A549 (cell line): Measurements from ENCODE around the gene B3GNT5. TPM values are rescaled to one million over a fixed set of nuclear protein-coding genes. Genes with fewer than 3 reads are reported as not detected.

Source experiments
- ATAC-seq, 2 experiments: fragments of 200-7000 bp in 1 of 2; fragments of >200 bp in 1 of 2; cut with Nextera tagmentation in 1 of 2; cut with Tn5 transposase in 1 of 2; 3 replicates each; pipeline versions ENCODE4 v1.8.0 to v1.9.1; 2018 to 2020; ENCODE audit warnings: mild to moderate bottlenecking in 1 of 2, moderate library complexity in 1 of 2
- CTCF ChIA-PET: fragments of 300-600 bp; sonication (Branson Sonifier 250); formaldehyde crosslinking; extraction: SDS; loops from one replicate; lab custom pipeline; 2021; ENCODE audit warnings: antibody characterized with exemption, inconsistent platforms; lab: Yijun Ruan, JAX
- POLR2A ChIA-PET: fragments of 350-600 bp; formaldehyde crosslinking; extraction: SDS; loops from one replicate; lab custom pipeline; 2021; ENCODE audit warnings: antibody characterized with exemption, inconsistent platforms; lab: Yijun Ruan, JAX
- DNase-seq, 2 experiments: peaks; one replicate each; pipeline versions ENCODE4 v3.0.0 to v3.0.0-alpha.2; 2011 to 2016; ENCODE audit warnings: low read depth in 1 of 2, low spot score in 1 of 2
- FAIRE-seq: peaks from 2 replicates; lab custom pipeline; 2011; peaks lifted over from hg19 to GRCh38; lab: Jason Lieb, UNC
- H3K27ac ChIP-seq, 2 experiments: fragments of >200 bp; sonication (Bioruptor Twin); formaldehyde crosslinking; 3 replicates each; pipeline ENCODE4 v1.5.1; 2016 to 2017
- H3K4me1 ChIP-seq: fragments of >200 bp; sonication (Bioruptor Twin); formaldehyde crosslinking; 3 replicates; pipeline ENCODE4 v1.6.1; 2016
- H3K4me2 ChIP-seq: fragments of >200 bp; sonication (Bioruptor Twin); formaldehyde crosslinking; 3 replicates; pipeline ENCODE4 v1.6.1; 2016
- H3K4me3 ChIP-seq: fragments of >200 bp; sonication (Bioruptor Twin); formaldehyde crosslinking; 3 replicates; pipeline ENCODE4 v1.5.1; 2016
- H3K9me3 ChIP-seq: fragments of >200 bp; sonication (Bioruptor Twin); formaldehyde crosslinking; 3 replicates; pipeline ENCODE4 v1.6.1; 2016
- BHLHE40 ChIP-seq: IDR thresholded peaks from 2 replicates; pipeline ENCODE4 v1.6.1; 2012; ENCODE audit warnings: low read depth, low read length, inconsistent platforms
- CBX2 ChIP-seq: fragments of 200-600 bp; sonication (generic); IDR thresholded peaks from 2 replicates; pipeline ENCODE4 v1.6.1; 2016; ENCODE audit warnings: low read depth, mild to moderate bottlenecking, borderline replicate concordance
- CBX8 ChIP-seq: fragments of 200-600 bp; sonication (generic); IDR thresholded peaks from 2 replicates; pipeline ENCODE4 v1.6.1; 2016
- CEBPB ChIP-seq, 2 experiments: fragments of >200 bp in 1 of 2; sonication (Bioruptor Twin) in 1 of 2; formaldehyde crosslinking in 1 of 2; IDR thresholded peaks; 2 replicates each; pipeline ENCODE4 v1.6.1; 2012 to 2016
- EHF ChIP-seq: fragments of 250-450 bp; sonication (Bioruptor Pico); IDR thresholded peaks from 2 replicates; pipeline ENCODE4 v1.5.0; 2020; ENCODE audit warnings: mild to moderate bottlenecking
- EP300 ChIP-seq, 2 experiments: fragments of >200 bp; sonication (Bioruptor Twin); formaldehyde crosslinking; IDR thresholded peaks; 2 replicates in 1 of 2; 3 replicates in 1 of 2; pipeline ENCODE4 v1.6.1; 2016 to 2017
- ESRRA ChIP-seq: fragments of 150-350 bp; IDR thresholded peaks from 2 replicates; pipeline ENCODE4 v1.6.1; 2014; ENCODE audit warnings: mild to moderate bottlenecking, low read length, borderline replicate concordance
- FOSB ChIP-seq: fragments of 250-450 bp; sonication (Bioruptor Pico); IDR thresholded peaks from 2 replicates; pipeline ENCODE4 v1.5.0; 2020; ENCODE audit warnings: mild to moderate bottlenecking, moderate library complexity
- FOXS1 ChIP-seq: fragments of 250-450 bp; sonication (Bioruptor Pico); IDR thresholded peaks from 2 replicates; pipeline ENCODE4 v1.5.0; 2020; ENCODE audit warnings: mild to moderate bottlenecking, moderate library complexity
- HDAC2 ChIP-seq: fragments of 200-600 bp; sonication (generic); IDR thresholded peaks from 2 replicates; pipeline ENCODE4 v1.6.1; 2016
- HEYL ChIP-seq: fragments of 250-450 bp; sonication (Bioruptor Pico); IDR thresholded peaks from 2 replicates; pipeline ENCODE4 v1.8.0; 2021; ENCODE audit warnings: mild to moderate bottlenecking, moderate library complexity
- HOXB13 ChIP-seq: fragments of 250-450 bp; sonication (Bioruptor Pico); IDR thresholded peaks from 2 replicates; pipeline ENCODE4 v1.5.0; 2020; ENCODE audit warnings: low read depth, mild to moderate bottlenecking, moderate library complexity
- JUN ChIP-seq, 2 experiments: fragments of >200 bp; sonication (Bioruptor Twin); formaldehyde crosslinking; IDR thresholded peaks; 2 replicates in 1 of 2; 3 replicates in 1 of 2; pipeline ENCODE4 v1.6.1; 2016 to 2017
- JUNB ChIP-seq: fragments of >200 bp; sonication (Bioruptor Twin); formaldehyde crosslinking; IDR thresholded peaks from 2 replicates; pipeline ENCODE4 v1.6.1; 2016
- KDM5A ChIP-seq: fragments of 200-600 bp; sonication (generic); IDR thresholded peaks from 2 replicates; pipeline ENCODE4 v1.6.1; 2016; ENCODE audit warnings: antibody characterized with exemption, mild to moderate bottlenecking
- NFE2L2 ChIP-seq: fragments of 150-350 bp; conservative IDR thresholded peaks from 2 replicates; pipeline ENCODE4 v1.6.1; 2014; ENCODE audit warnings: low read length
- PHF8 ChIP-seq: fragments of 200-600 bp; sonication (generic); IDR thresholded peaks from 2 replicates; pipeline ENCODE4 v1.6.1; 2016; ENCODE audit warnings: low read depth, mild to moderate bottlenecking, antibody characterized with exemption, moderate library complexity, borderline replicate concordance
- POLR2AphosphoS2 ChIP-seq: conservative IDR thresholded peaks from 2 replicates; pipeline ENCODE4 v1.6.1; 2012; ENCODE audit warnings: low read length, improper control_type of control experiment, inconsistent platforms
- RARB ChIP-seq: fragments of 250-450 bp; sonication (Bioruptor Pico); IDR thresholded peaks from 2 replicates; pipeline ENCODE4 v1.8.0; 2021; ENCODE audit warnings: mild to moderate bottlenecking, moderate library complexity
- RFX5 ChIP-seq: fragments of 450-650 bp; IDR thresholded peaks from 2 replicates; pipeline ENCODE4 v1.7.1; 2014; ENCODE audit warnings: antibody characterized with exemption, mild to moderate bottlenecking, moderate library complexity
- TFCP2L1 ChIP-seq: fragments of 250-450 bp; sonication (Bioruptor Pico); IDR thresholded peaks from 2 replicates; pipeline ENCODE4 v1.5.0; 2021; ENCODE audit warnings: mild to moderate bottlenecking
- WGBS: methylation state at CpG from one replicate; pipeline ENCODE4 v1.1.6; 2017; ENCODE audit errors: missing lambda C conversion rate; 5-methylcytosine and 5-hydroxymethylcytosine counted together
- polyA plus RNA-seq, 4 experiments: library from polyadenylated mRNA; depleted of rRNA in 3 of 4; stranded (reverse); fragments of >200 nt; fragmentation: RNase III in 1 of 4; extraction: RNeasy Plus Mini Kit Qiagen cat#74134 plus additional on column Dnase treatment in 1 of 4; gene quantifications; 2 replicates in 3 of 4; 3 replicates in 1 of 4; pipeline ENCODE4 v1.2.3, GENCODE V29; 2011 to 2017
- TF ChIP-seq, protein P1 (sequence below): IDR thresholded peaks from 2 replicates; pipeline ENCODE4 v1.6.1; 2012; ENCODE audit warnings: low read depth, borderline replicate concordance
- TF ChIP-seq, protein P2 (sequence below): fragments of >200 bp; sonication (Bioruptor Twin); formaldehyde crosslinking; IDR thresholded peaks from 3 replicates; pipeline ENCODE4 v1.6.1; 2016
- TF ChIP-seq, protein P3 (sequence below): fragments of 450-650 bp; IDR thresholded peaks from 2 replicates; pipeline ENCODE4 v1.6.1; 2014; ENCODE audit warnings: antibody characterized with exemption
- TF ChIP-seq, protein P4 (sequence below): fragments of 250-450 bp; sonication (Bioruptor Pico); IDR thresholded peaks from 2 replicates; pipeline ENCODE4 v1.5.0; 2020; ENCODE audit warnings: low read depth, mild to moderate bottlenecking, moderate library complexity

B3GNT5 gene
- polyA plus RNA-seq, 2 of the 4 experiments (the other 2 are of a cell fraction), result 4.7 to 11.7 TPM

DNA sequence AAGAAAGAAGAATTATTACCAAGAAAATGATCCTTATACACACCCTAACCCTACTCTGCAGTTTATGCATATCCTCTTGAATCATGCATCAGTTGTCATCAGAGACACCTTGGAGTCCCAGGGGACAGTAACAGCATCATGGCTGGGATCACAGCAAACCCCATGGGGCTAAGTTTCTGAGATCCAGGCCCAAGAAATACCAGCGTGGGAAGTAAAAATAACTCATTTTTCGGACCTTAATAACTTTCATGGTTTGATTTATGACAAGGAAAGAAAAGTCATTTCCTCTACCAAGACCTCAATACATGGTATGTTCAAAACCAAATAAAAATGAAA, 38.8 kb upstream of the B3GNT5 start:
- Histone ChIP-seq H3K4me1 (no peaks in the 10 kb centered on the region), H3K4me2 (no peak overlapping the region), H3K4me3 (no peak overlapping the region), H3K9me3 (no peaks in the 10 kb centered on the region), H3K27ac (no peak overlapping the region)
- ChIA-PET POLR2A (no interaction called here), CTCF (interaction anchor here (2.4 kb wide), 1 partner anchor 29 kb away, joined by 12 read pairs; no protein-coding TSS in a partner anchor)
- TF ChIP-seq CEBPB (IDR thresholded peaks at IDR 0.05) (no peak), JUNB (no peak), RARB (CRISPR knock-in tag) (no peak), CBX2 (no peak), NFE2L2 (no peak), FOSB (CRISPR knock-in tag) (no peak), TFCP2L1 (CRISPR knock-in tag) (no peak), HOXB13 (no peak), HDAC2 (no peak), POLR2AphosphoS2 (no peak), CBX8 (no peak)
- ATAC-seq (no peak), DNase-seq (no peak), FAIRE-seq (no peak)
- WGBS, result 53% methylated on average over 2 of the region's 2 CpGs

DNA sequence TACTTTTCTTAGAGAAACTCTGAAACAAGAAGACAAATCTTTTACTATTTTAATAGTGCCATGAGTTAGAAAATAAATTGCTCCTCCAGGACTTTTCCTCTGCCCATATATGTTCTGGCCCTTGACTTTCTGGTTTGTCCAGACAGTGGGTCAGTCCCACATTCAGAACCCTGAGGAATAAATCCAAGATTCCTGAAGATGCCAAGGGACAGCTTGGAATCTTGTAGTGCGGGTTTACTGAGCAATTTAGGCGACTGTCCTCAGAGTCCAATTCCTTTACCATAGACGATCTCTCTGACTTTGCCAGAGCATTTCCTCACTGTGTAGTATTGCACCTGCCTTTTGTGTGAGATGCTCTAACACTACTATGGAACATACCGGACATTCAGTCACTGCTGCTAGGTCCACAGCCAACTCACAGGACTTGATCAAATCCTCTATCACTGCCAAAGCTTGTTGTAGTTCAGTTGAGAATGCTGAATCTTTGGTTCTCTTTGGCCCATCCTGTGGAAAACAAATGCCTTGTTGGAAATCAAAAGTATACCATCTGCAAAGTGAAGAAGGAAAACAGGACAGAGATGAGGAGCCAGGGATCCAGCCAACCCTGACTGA, 37.4 kb upstream of the B3GNT5 start:
- H3K9me3 ChIP-seq, result no peaks in the 10 kb centered on the region
- CTCF ChIA-PET, result interaction anchor here (2.4 kb wide), 1 partner anchor 31 kb away, joined by 12 read pairs; no protein-coding TSS in a partner anchor

DNA sequence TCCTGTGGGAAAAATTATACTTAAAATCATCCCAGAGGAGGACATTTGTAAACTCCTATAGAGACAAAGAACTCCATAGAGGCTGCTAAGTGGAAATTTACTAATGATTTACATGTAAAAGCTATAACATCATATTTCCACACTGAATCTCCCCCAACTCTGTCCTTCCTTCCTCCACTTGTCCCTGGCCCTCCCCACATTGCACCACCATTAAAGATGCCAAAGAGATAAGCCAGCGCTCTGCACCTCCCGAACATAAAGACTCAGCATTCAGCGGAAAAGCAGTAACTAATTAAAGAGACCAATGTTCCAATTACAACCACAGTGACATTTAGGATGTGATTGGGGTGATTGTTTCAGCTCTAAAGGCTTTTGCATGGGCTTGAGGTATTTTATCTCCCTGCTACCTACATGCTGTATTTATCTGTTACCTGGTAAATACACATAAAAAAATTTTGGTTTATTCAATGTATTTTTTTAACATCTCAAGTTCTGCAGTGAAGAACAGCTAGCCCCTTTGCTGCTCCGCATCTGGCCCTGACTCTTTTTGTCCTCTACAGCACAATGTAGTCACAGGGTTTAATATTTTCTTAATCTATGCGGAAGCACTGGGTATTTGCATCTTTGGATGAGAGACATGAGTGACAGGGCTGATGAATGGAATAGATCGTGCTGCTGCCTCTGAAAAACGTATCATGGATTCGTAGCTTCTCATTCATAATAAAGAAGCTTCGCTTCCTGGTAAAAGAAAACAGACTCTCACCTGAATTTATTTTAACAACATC, 35.3 kb upstream of the B3GNT5 start:
- POLR2A ChIA-PET, result no interaction called here
- CTCF ChIA-PET, result interaction anchor here (1.5 to 1.7 kb wide), 2 partner anchors 33 to 168 kb away, joined by 4 to 7 read pairs; no protein-coding TSS in a partner anchor
- Histone ChIP-seq H3K4me1 (no peaks in the 10 kb centered on the region), H3K4me2 (no peak overlapping the region), H3K27ac (no peak overlapping the region), H3K4me3 (no peak overlapping the region), H3K9me3 (no peaks in the 10 kb centered on the region)
- 80% methylated on average over 9 of the region's 9 CpGs for WGBS
- FAIRE-seq (no peak), ATAC-seq (no peak), DNase-seq (no peak)
- TF ChIP-seq JUN (IDR thresholded peaks at IDR 0.05) (no peak), FOXS1 (CRISPR knock-in tag) (no peak), HOXB13 (no peak), PHF8 (no peak), BHLHE40 (no peak)
- TF ChIP-seq, protein P1, sequence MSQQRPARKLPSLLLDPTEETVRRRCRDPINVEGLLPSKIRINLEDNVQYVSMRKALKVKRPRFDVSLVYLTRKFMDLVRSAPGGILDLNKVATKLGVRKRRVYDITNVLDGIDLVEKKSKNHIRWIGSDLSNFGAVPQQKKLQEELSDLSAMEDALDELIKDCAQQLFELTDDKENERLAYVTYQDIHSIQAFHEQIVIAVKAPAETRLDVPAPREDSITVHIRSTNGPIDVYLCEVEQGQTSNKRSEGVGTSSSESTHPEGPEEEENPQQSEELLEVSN, result no peak

More for the DNA sequence above, 37.4 kb upstream of the B3GNT5 start:
- TF ChIP-seq RFX5 (no peak), POLR2AphosphoS2 (no peak), HOXB13 (no peak), EHF (CRISPR knock-in tag) (no peak), JUN (IDR thresholded peaks at IDR 0.05) (no peak), CBX8 (no peak), HEYL (CRISPR knock-in tag) (no peak), BHLHE40 (no peak), PHF8 (no peak), CBX2 (no peak), FOXS1 (CRISPR knock-in tag) (no peak), EP300 (IDR thresholded peaks at IDR 0.05) (no peak), KDM5A (no peak), ESRRA (no peak), NFE2L2 (no peak)
- TF ChIP-seq, protein P2, sequence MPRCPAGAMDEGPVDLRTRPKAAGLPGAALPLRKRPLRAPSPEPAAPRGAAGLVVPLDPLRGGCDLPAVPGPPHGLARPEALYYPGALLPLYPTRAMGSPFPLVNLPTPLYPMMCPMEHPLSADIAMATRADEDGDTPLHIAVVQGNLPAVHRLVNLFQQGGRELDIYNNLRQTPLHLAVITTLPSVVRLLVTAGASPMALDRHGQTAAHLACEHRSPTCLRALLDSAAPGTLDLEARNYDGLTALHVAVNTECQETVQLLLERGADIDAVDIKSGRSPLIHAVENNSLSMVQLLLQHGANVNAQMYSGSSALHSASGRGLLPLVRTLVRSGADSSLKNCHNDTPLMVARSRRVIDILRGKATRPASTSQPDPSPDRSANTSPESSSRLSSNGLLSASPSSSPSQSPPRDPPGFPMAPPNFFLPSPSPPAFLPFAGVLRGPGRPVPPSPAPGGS, result no peak
- TF ChIP-seq, protein P3, sequence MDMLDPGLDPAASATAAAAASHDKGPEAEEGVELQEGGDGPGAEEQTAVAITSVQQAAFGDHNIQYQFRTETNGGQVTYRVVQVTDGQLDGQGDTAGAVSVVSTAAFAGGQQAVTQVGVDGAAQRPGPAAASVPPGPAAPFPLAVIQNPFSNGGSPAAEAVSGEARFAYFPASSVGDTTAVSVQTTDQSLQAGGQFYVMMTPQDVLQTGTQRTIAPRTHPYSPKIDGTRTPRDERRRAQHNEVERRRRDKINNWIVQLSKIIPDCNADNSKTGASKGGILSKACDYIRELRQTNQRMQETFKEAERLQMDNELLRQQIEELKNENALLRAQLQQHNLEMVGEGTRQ, result no peak
- TF ChIP-seq, protein P4, sequence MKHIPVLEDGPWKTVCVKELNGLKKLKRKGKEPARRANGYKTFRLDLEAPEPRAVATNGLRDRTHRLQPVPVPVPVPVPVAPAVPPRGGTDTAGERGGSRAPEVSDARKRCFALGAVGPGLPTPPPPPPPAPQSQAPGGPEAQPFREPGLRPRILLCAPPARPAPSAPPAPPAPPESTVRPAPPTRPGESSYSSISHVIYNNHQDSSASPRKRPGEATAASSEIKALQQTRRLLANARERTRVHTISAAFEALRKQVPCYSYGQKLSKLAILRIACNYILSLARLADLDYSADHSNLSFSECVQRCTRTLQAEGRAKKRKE (CRISPR knock-in tag), result no peak
- DNase-seq (no peak), FAIRE-seq (no peak), ATAC-seq (no peak)
- 95% methylated on average over 4 of the region's 4 CpGs for WGBS
- Histone ChIP-seq H3K4me2 (no peak overlapping the region), H3K27ac (no peak overlapping the region), H3K4me1 (no peaks in the 10 kb centered on the region), H3K4me3 (no peak overlapping the region)
- POLR2A ChIA-PET, result no interaction called here
